GM13976 (cell line): ENCODE measurements around the gene GLMP.
A peak's percentile ranks its signal among the peaks of the same experiment; 100 is the strongest.

Experiments used
- DNase-seq: peaks from one replicate; pipeline ENCODE4 v3.0.0; 2012; ENCODE audit warnings: low spot score
- in situ Hi-C: fragments of 300-500 bp; cut with MboI; formaldehyde crosslinking; loops from one replicate; pipeline ENCODE4 v1.12.0; 2022; ENCODE audit warnings: low sequenced_read_pairs, mixed read lengths, inconsistent platforms; ENCODE audit not compliant: unreplicated experiment
- TF ChIP-seq, protein P1 (sequence below): IDR thresholded peaks from 2 replicates; pipeline ENCODE4 v1.5.1; 2012; ENCODE audit warnings: borderline replicate concordance, mild to moderate bottlenecking; ENCODE audit not compliant: insufficient read depth; ENCODE audit errors: extremely low read depth, missing control alignments, control extremely low read depth

GLMP gene

DNA sequence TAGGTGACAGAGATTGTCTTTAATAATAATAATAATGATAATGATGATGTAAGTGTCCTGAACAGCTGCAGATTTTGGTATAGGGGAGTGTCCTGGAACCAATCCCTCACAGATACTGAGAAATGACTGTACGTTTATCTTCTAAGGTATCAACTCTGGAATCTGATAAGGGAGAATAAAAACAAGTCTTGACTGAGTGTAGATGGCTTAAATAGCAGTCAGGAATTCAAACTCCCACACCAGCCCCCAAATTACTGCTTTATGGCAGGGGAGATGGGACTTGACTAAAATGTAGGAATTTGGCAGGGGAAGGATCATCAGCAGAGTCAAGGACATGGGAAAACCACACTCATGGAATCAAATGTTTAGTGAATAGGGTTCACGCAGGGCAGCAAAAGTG lies 9.7 kb upstream of the GLMP start:
- TF ChIP-seq, protein P1, sequence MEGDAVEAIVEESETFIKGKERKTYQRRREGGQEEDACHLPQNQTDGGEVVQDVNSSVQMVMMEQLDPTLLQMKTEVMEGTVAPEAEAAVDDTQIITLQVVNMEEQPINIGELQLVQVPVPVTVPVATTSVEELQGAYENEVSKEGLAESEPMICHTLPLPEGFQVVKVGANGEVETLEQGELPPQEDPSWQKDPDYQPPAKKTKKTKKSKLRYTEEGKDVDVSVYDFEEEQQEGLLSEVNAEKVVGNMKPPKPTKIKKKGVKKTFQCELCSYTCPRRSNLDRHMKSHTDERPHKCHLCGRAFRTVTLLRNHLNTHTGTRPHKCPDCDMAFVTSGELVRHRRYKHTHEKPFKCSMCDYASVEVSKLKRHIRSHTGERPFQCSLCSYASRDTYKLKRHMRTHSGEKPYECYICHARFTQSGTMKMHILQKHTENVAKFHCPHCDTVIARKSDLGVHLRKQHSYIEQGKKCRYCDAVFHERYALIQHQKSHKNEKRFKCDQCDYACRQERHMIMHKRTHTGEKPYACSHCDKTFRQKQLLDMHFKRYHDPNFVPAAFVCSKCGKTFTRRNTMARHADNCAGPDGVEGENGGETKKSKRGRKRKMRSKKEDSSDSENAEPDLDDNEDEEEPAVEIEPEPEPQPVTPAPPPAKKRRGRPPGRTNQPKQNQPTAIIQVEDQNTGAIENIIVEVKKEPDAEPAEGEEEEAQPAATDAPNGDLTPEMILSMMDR = no peak
- in situ Hi-C loops = no loop called here
- DNase-seq = no peak

DNA sequence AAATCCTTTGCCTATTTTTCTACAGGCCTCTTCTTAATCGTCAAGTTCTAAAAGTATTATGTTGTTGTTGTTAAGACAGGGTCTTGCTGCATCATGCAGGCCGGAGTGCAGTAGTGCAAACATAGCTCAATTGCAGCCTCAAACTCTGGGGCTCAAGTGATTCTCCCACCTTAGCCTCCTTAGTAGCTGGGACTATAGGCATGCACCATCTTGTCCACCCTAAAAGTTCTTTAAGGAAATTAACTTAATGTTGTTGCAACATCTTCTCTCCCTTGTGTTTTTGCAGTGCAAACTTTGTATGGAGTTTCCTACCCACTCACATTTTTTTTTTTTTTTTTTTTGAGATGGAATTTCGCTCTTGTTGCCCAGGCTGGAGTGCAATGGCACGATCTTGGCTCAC lies 7.8 kb upstream of the GLMP start:
- TF ChIP-seq, protein P1 = no peak
- in situ Hi-C loops = no loop called here
- DNase-seq = no peak

- TF ChIP-seq, protein P1 = no peak
- DNase-seq = no peak
Observed at GRCh38 chr1:156298852-156299357, 3.4 kb upstream of the GLMP start, which contains the start of gene VHLL. Gene VHLL (minus strand): TSS chr1:156299307. CDS start chr1:156299189, 118 bp downstream.

DNA sequence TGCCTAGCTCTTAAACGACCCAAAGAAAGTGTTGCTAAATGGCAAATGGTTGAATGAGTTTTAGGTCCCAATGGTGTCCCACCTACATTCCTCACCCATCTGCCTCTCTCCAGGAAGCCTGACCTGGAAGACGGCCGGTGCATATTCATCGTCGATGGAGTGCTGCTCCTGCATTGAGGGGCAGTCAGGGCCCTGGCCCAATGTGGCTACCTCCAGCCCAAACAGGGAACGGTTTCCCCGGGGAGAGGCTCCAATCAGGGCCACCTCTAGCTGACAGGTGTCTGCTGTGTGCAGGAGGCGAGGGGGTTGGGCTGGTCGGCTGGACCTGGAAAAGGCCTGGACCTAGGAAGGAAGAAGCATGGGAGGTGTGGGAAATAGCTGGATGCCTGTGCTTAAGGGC lies 1.6 kb downstream of the GLMP start:
- DNase-seq = no peak
- TF ChIP-seq, protein P1 = no peak
- in situ Hi-C loops = no loop called here

More at GRCh38 chr1:156298852-156299357, 3.4 kb upstream of the GLMP start, which contains the start of gene VHLL:
- in situ Hi-C loops = no loop called here

GRCh38 chr1:156293098-156293434 lies 2.4 kb downstream of the GLMP start:
- TF ChIP-seq, protein P1 = no peak
- no peak for DNase-seq
- in situ Hi-C loops = no loop called here

- in situ Hi-C loops = no loop called here
- TF ChIP-seq, protein P1 = no peak
- peak; percentile 83 for DNase-seq
Observed at GRCh38 chr1:156291226-156292061, 4.0 kb downstream of the GLMP start.
